ENCODE data around the gene CPSF4L. TPM values are rescaled to one million over a fixed set of nuclear protein-coding genes. Genes with fewer than 3 reads are reported as not detected.
A peak's percentile ranks its signal among the peaks of the same experiment; 100 is the strongest.

CPSF4L gene
- total and polyA plus RNA-seq, 2 experiments from 2014 or later: not detected

- H3K9me2 ChIP-seq (replicated peaks; ENCODE audit: insufficient read depth): no peaks in the 10 kb centered on the region
- no peak overlapping the region for H3K27ac ChIP-seq
- no peaks in the 10 kb centered on the region for H3K36me3 ChIP-seq (replicated peaks; ENCODE audit: insufficient read depth, low read depth)
- 73% methylated on average over 3 of the region's 3 CpGs for WGBS (ENCODE audit: low lambda C conversion rate, missing lambda C conversion rate)
- H3K27me3 ChIP-seq: no peaks in the 10 kb centered on the region
- H3K79me2 ChIP-seq: no peaks in the 10 kb centered on the region
- H3K4me3 ChIP-seq: no peak overlapping the region
- peaks cover 6% of the 10 kb centered on the region for H3K4me1 ChIP-seq (ENCODE audit: insufficient read depth)
- no peak overlapping the region for H2AFZ ChIP-seq
- no peaks in the 10 kb centered on the region for H4K20me1 ChIP-seq (ENCODE audit: insufficient read depth, poor library complexity, severe bottlenecking)
- H3K9me3 ChIP-seq (ENCODE audit: low read depth): no peaks in the 10 kb centered on the region
- no peak for TF ChIP-seq EZH2phosphoT487 (IDR thresholded peaks at IDR 0.05; ENCODE audit: low read depth, severe bottlenecking, unreplicated experiment)
- TF ChIP-seq EZH2 (IDR thresholded peaks at IDR 0.05; ENCODE audit: borderline replicate concordance): no peak
- TF ChIP-seq, protein P1, sequence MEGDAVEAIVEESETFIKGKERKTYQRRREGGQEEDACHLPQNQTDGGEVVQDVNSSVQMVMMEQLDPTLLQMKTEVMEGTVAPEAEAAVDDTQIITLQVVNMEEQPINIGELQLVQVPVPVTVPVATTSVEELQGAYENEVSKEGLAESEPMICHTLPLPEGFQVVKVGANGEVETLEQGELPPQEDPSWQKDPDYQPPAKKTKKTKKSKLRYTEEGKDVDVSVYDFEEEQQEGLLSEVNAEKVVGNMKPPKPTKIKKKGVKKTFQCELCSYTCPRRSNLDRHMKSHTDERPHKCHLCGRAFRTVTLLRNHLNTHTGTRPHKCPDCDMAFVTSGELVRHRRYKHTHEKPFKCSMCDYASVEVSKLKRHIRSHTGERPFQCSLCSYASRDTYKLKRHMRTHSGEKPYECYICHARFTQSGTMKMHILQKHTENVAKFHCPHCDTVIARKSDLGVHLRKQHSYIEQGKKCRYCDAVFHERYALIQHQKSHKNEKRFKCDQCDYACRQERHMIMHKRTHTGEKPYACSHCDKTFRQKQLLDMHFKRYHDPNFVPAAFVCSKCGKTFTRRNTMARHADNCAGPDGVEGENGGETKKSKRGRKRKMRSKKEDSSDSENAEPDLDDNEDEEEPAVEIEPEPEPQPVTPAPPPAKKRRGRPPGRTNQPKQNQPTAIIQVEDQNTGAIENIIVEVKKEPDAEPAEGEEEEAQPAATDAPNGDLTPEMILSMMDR (IDR thresholded peaks at IDR 0.05; ENCODE audit: poor library complexity): no peak
- no peak overlapping the region for H3K4me2 ChIP-seq
- DNase-seq (ENCODE audit: low spot score): no peak
These were observed 5.5 kb downstream of the CPSF4L start for GRCh38 chr17:73256220-73256619.

DNA sequence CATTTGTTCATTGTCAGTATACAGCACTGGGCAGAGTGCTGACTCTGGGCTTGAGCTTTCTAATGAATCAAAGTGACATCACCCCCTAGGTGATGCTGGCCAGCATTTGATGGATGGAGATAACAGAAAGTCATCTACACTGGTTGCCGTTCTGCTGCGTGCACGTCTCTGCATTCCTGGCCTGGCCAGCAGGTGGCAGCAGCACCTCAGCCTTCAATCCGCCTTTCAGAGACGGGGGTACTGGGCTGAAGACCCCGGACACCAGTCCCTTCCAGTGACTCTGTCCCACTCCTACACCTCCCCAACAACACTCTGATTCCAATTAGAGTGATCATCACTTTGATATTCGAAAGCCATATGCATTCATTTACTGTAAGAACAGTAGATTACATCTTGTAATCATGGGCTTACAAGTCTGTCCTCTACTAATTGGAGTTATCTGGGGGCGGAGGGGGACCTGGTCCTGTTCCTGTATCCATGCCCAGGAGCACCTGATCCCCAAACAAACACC, 6.0 kb downstream of the CPSF4L start:
- H3K4me3 ChIP-seq: no peak overlapping the region
- DNase-seq (ENCODE audit: low spot score): peak; percentile 62
- TF ChIP-seq, protein P1 (IDR thresholded peaks at IDR 0.05; ENCODE audit: poor library complexity): peak; percentile 99
- no peak for TF ChIP-seq EZH2phosphoT487 (IDR thresholded peaks at IDR 0.05; ENCODE audit: low read depth, severe bottlenecking, unreplicated experiment)
- no peak overlapping the region for H3K27ac ChIP-seq
- H3K36me3 ChIP-seq (replicated peaks; ENCODE audit: insufficient read depth, low read depth): no peaks in the 10 kb centered on the region
- no peaks in the 10 kb centered on the region for H3K9me3 ChIP-seq (ENCODE audit: low read depth)
- peaks cover 6% of the 10 kb centered on the region for H3K4me1 ChIP-seq (ENCODE audit: insufficient read depth)
- 9% methylated on average over 8 of the region's 8 CpGs for WGBS (ENCODE audit: low lambda C conversion rate, missing lambda C conversion rate)
- no peaks in the 10 kb centered on the region for H3K27me3 ChIP-seq
- no peak overlapping the region for H2AFZ ChIP-seq
- H4K20me1 ChIP-seq (ENCODE audit: insufficient read depth, poor library complexity, severe bottlenecking): no peaks in the 10 kb centered on the region
- H3K9me2 ChIP-seq (replicated peaks; ENCODE audit: insufficient read depth): no peaks in the 10 kb centered on the region
- no peaks in the 10 kb centered on the region for H3K79me2 ChIP-seq
- no peak overlapping the region for H3K4me2 ChIP-seq

DNA sequence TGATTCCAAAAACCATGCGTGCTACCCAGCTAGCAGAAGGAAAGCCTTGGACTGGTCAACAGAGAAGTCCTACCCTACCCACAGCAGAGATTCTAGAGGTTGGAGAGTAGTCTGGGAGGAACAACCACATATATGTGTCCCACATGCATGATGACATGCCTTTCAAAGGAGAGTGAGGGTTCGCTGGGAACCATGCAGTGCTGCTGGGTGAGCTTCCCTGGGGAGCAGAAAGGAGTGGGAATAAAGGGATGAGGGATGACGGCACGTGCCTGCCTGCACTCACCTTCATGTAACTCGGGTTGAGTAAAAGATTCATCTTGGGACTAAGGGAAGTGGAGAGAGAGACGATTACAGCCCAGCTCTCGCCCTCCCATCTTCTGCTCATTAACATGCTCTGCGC, 9.8 kb downstream of the CPSF4L start:
- TF ChIP-seq EZH2 (IDR thresholded peaks at IDR 0.05; ENCODE audit: borderline replicate concordance) (no peak), EZH2phosphoT487 (IDR thresholded peaks at IDR 0.05; ENCODE audit: low read depth, severe bottlenecking, unreplicated experiment) (no peak)
- TF ChIP-seq, protein P1 (IDR thresholded peaks at IDR 0.05; ENCODE audit: poor library complexity): no peak

More for the DNA sequence above, 9.8 kb downstream of the CPSF4L start:
- no peaks in the 10 kb centered on the region for H3K79me2 ChIP-seq
- no peak for DNase-seq (ENCODE audit: low spot score)
- no peaks in the 10 kb centered on the region for H3K27me3 ChIP-seq
- H3K27ac ChIP-seq: no peak overlapping the region
- no peaks in the 10 kb centered on the region for H4K20me1 ChIP-seq (ENCODE audit: insufficient read depth, poor library complexity, severe bottlenecking)
- H3K4me2 ChIP-seq: no peak overlapping the region
- WGBS (ENCODE audit: low lambda C conversion rate, missing lambda C conversion rate): 90% methylated on average over 8 of the region's 8 CpGs
- H3K4me3 ChIP-seq: no peak overlapping the region
- H3K9me3 ChIP-seq (ENCODE audit: low read depth): no peaks in the 10 kb centered on the region
- H2AFZ ChIP-seq: no peak overlapping the region
- peaks cover 6% of the 10 kb centered on the region for H3K4me1 ChIP-seq (ENCODE audit: insufficient read depth)
- no peaks in the 10 kb centered on the region for H3K9me2 ChIP-seq (replicated peaks; ENCODE audit: insufficient read depth)
- H3K36me3 ChIP-seq (replicated peaks; ENCODE audit: insufficient read depth, low read depth): no peaks in the 10 kb centered on the region
